Endothelial cell of umbilical vein (primary cell): ENCODE results near the gene SENP7. TPM values are rescaled to one million over a fixed set of nuclear protein-coding genes. Genes with fewer than 3 reads are reported as not detected.
"Not testable (repeated sequence)": the region's sequence is repeated elsewhere in the genome, so short reads cannot be mapped to it uniquely, and the experiment has no call there.

ENCODE experiments used
- BruUV-seq: library from RNA; stranded (reverse); fragments of 400-500 nt; replicated peaks from 2 replicates; lab custom pipeline; 2021; lab: Mats Ljungman, UMichigan
- CTCF ChIA-PET: fragments of 300-600, 350-600 bp; sonication (Branson Sonifier 250); formaldehyde crosslinking; loops from one replicate; lab custom pipeline; 2021; ENCODE audit warnings: antibody characterized with exemption, inconsistent platforms; lab: Charles Lee
- POLR2A ChIA-PET: fragments of 300-600, 350-600 bp; sonication (Branson Sonifier 250); formaldehyde crosslinking; loops from one replicate; lab custom pipeline; 2021; ENCODE audit warnings: antibody characterized with exemption, inconsistent platforms; lab: Charles Lee
- DNase-seq: peaks from one replicate; pipeline ENCODE4 v3.0.0-alpha.2; 2011; ENCODE audit warnings: low read depth, low spot score
- FAIRE-seq: peaks from 2 replicates; lab custom pipeline; 2011; peaks lifted over from hg19 to GRCh38; lab: Jason Lieb, UNC
- H2AFZ ChIP-seq: 2 replicates; pipeline ENCODE4 v1.6.0; 2012; ENCODE audit warnings: low read depth, low read length, control low read depth, inconsistent platforms
- H3K27ac ChIP-seq: 2 replicates; pipeline ENCODE4 v1.5.1; 2011; ENCODE audit warnings: low read depth, mild to moderate bottlenecking, control low read depth, low read length, moderate library complexity; ENCODE audit not compliant: insufficient read depth
- H3K27me3 ChIP-seq, 2 experiments: 2 replicates each; pipeline versions ENCODE4 v1.6.0 to v1.6.1; 2011; ENCODE audit warnings: low read length in 2 of 2, mixed read lengths in 1 of 2; ENCODE audit not compliant: control insufficient read depth in 2 of 2, insufficient read depth in 2 of 2
- H3K36me3 ChIP-seq, 2 experiments: 2 replicates in 1 of 2; 3 replicates in 1 of 2; pipeline ENCODE4 v1.5.1; 2011; ENCODE audit warnings: low read length in 2 of 2, mild to moderate bottlenecking in 1 of 2, moderate library complexity in 1 of 2; ENCODE audit not compliant: control insufficient read depth in 2 of 2, insufficient read depth in 2 of 2; ENCODE audit errors: extremely low read depth in 1 of 2
- H3K4me1 ChIP-seq: 3 replicates; pipeline ENCODE4 v1.5.1; 2011; ENCODE audit warnings: mild to moderate bottlenecking, low read length; ENCODE audit not compliant: control insufficient read depth, insufficient read depth; ENCODE audit errors: extremely low read depth
- H3K4me2 ChIP-seq: 2 replicates; pipeline ENCODE4 v1.6.1; 2011; ENCODE audit warnings: low read length, control low read depth, mixed read lengths; ENCODE audit not compliant: insufficient read depth
- H3K4me3 ChIP-seq, 3 experiments: fragments of 200-600 bp in 1 of 3; sonication (generic), shearing (Covaris generic) in 1 of 3; replicated peaks in 1 of 3; 2 replicates each; pipeline ENCODE4 v1.5.1; 2011 to 2016; ENCODE audit warnings: control low read depth in 3 of 3, low read length in 3 of 3, mild to moderate bottlenecking in 2 of 3, inconsistent platforms in 1 of 3, low read depth in 1 of 3, moderate library complexity in 1 of 3; ENCODE audit not compliant: insufficient read depth in 1 of 3
- H3K79me2 ChIP-seq: 2 replicates; pipeline ENCODE4 v1.6.0; 2012; ENCODE audit warnings: low read length, inconsistent platforms; ENCODE audit not compliant: control insufficient read depth, insufficient read depth
- H3K9ac ChIP-seq: replicated peaks from 2 replicates; pipeline ENCODE3; 2011; ENCODE audit warnings: low read length, control low read depth; ENCODE audit not compliant: insufficient read depth; ENCODE audit errors: extremely low read depth
- H3K9me1 ChIP-seq: replicated peaks from 3 replicates; pipeline ENCODE4 v1.6.0; 2011; ENCODE audit warnings: mild to moderate bottlenecking, low read length; ENCODE audit not compliant: control insufficient read depth, insufficient read depth; ENCODE audit errors: extremely low read depth
- H3K9me3 ChIP-seq: replicated peaks from 2 replicates; pipeline ENCODE4 v1.5.1; 2012; ENCODE audit warnings: low read length, inconsistent platforms; ENCODE audit not compliant: control insufficient read depth, insufficient read depth
- H4K20me1 ChIP-seq: replicated peaks from 2 replicates; pipeline ENCODE3; 2011; ENCODE audit warnings: mild to moderate bottlenecking, low read length; ENCODE audit not compliant: control insufficient read depth, insufficient read depth; ENCODE audit errors: extremely low read depth
- CTCF ChIP-seq, 2 donors: IDR thresholded peaks; 1 replicate in 1 of 2; 2 replicates in 1 of 2; pipeline ENCODE4 v1.5.1; 2011; ENCODE audit warnings: low read length in 2 of 2, mild to moderate bottlenecking in 2 of 2, moderate library complexity in 2 of 2, control low read depth in 1 of 2, inconsistent platforms in 1 of 2, low read depth in 1 of 2; ENCODE audit not compliant: insufficient read depth in 1 of 2; ENCODE audit errors: extremely low read depth in 1 of 2
- EZH2 ChIP-seq: IDR thresholded peaks from 2 replicates; pipeline ENCODE4 v1.6.1; 2012; ENCODE audit warnings: borderline replicate concordance, low read depth, mild to moderate bottlenecking, moderate library complexity, low read length, inconsistent platforms; ENCODE audit not compliant: severe bottlenecking
- FOS ChIP-seq: IDR thresholded peaks from 2 replicates; pipeline ENCODE4 v1.6.1; 2011; ENCODE audit warnings: mild to moderate bottlenecking, low read length, moderate library complexity, borderline replicate concordance; ENCODE audit not compliant: insufficient read depth
- GATA2 ChIP-seq: IDR thresholded peaks from 2 replicates; pipeline ENCODE4 v1.7.0; 2011; ENCODE audit warnings: low read depth, mild to moderate bottlenecking, moderate library complexity, mixed read lengths, low read length; ENCODE audit not compliant: insufficient read length, insufficient read depth
- JUN ChIP-seq: IDR thresholded peaks from 2 replicates; pipeline ENCODE4 v1.6.1; 2011; ENCODE audit warnings: borderline replicate concordance, low read depth; ENCODE audit not compliant: insufficient read length, insufficient read depth
- MAX ChIP-seq: IDR thresholded peaks from 2 replicates; pipeline ENCODE4 v1.6.1; 2011; ENCODE audit not compliant: insufficient read depth, insufficient read length
- MYC ChIP-seq: IDR thresholded peaks from one replicate; pipeline ENCODE4 v1.6.1; 2011; ENCODE audit warnings: mild to moderate bottlenecking, low read depth, low read length
- POLR2A ChIP-seq: IDR thresholded peaks from 2 replicates; pipeline ENCODE4 v1.6.1; 2012; ENCODE audit warnings: low read depth, mild to moderate bottlenecking, control low read depth, low read length
- POLR2AphosphoS5 ChIP-seq: IDR thresholded peaks from 2 replicates; pipeline ENCODE4 v1.6.1; 2012; ENCODE audit warnings: low read depth, mild to moderate bottlenecking, control low read depth, low read length, moderate library complexity; ENCODE audit not compliant: insufficient read depth
- dilution Hi-C: fragments of 300-500 bp; cut with MboI; formaldehyde crosslinking; loops from one replicate; pipeline ENCODE4 v1.15.0; 2019; ENCODE audit warnings: low sequenced_read_pairs; ENCODE audit not compliant: extremely low pct_ligation_motif_present
- intact Hi-C: fragments of 100-400 bp; cut with micrococcal nuclease; formaldehyde crosslinking; loops from one replicate; pipeline ENCODE4 v1.10.0; 2022
- polyA plus RNA-seq, 4 experiments: library from polyadenylated mRNA; depleted of rRNA in 3 of 4; stranded (reverse) in 3 of 4; unstranded in 1 of 4; fragments of >200 nt; gene quantifications; 2 replicates each; pipeline versions ENCODE4 v1.2.1 to v1.2.3, GENCODE V29; 2011 to 2012; ENCODE audit warnings: missing spikeins in 1 of 4
- total RNA-seq: library from RNA; stranded (reverse); gene quantifications from 2 replicates; pipeline ENCODE4 v1.2.3, GENCODE V29; 2021

SENP7 gene
- total and polyA plus RNA-seq, 2 donors (not counting 3 experiments of a cell fraction or from before 2014, with no cell fraction given), result 5.1 to 18.7 TPM

- FAIRE-seq, result no peak
- H3K4me2 ChIP-seq, result peak overlapping the region; percentile 36
Observed at GRCh38 chr3:101310978-101311375, 202.0 kb downstream of the SENP7 start.

GRCh38 chr3:101308147-101308772 lies 204.8 kb downstream of the SENP7 start:
- H3K9me1 ChIP-seq, FAIRE-seq, dilution Hi-C loops, H3K4me3 ChIP-seq, CTCF ChIA-PET, BruUV-seq, H3K4me1 ChIP-seq, H3K9ac ChIP-seq, H3K4me2 ChIP-seq, H4K20me1 ChIP-seq, H3K27me3 ChIP-seq, intact Hi-C loops, H3K9me3 ChIP-seq, H3K79me2 ChIP-seq, H3K27ac ChIP-seq, DNase-seq, H2AFZ ChIP-seq, H3K36me3 ChIP-seq: not testable (repeated sequence)
- POLR2A ChIA-PET, result interaction anchor here (0.6 kb wide), 1 partner anchor 224 kb away, joined by 9 read pairs; no protein-coding TSS in a partner anchor

More at GRCh38 chr3:101310978-101311375, 202.0 kb downstream of the SENP7 start:
- Histone ChIP-seq H3K9me3 (peaks cover 2% of the 10 kb centered on the region), H3K4me3 (no peak overlapping the region), H3K27me3 (no peaks in the 10 kb centered on the region), H3K4me1 (no peaks in the 10 kb centered on the region), H3K27ac (no peak overlapping the region), H4K20me1 (no peaks in the 10 kb centered on the region), H2AFZ (no peak overlapping the region), H3K9me1 (no peaks in the 10 kb centered on the region), H3K79me2 (no peaks in the 10 kb centered on the region), H3K36me3 (no peaks in the 10 kb centered on the region), H3K9ac (no peak overlapping the region)
- no peak for TF ChIP-seq CTCF (IDR thresholded peaks at IDR 0.05; ENCODE audit: extremely low read depth in 1 of 2, insufficient read depth in 1 of 2, low read depth in 1 of 2, low read length in 2 of 2)
- no peak for TF ChIP-seq POLR2A
- TF ChIP-seq MAX, result no peak
- TF ChIP-seq MYC, result no peak
- TF ChIP-seq POLR2AphosphoS5, result no peak
- TF ChIP-seq FOS, result no peak
- no peak for TF ChIP-seq JUN
- no peak for TF ChIP-seq GATA2
- TF ChIP-seq EZH2, result no peak
- no TSS peak for BruUV-seq
- ChIA-PET POLR2A (interaction anchor here (0.6 to 0.7 kb wide), 2 partner anchors 14 to 36 kb away, joined by 3 to 4 read pairs; no protein-coding TSS in a partner anchor), CTCF (interaction anchor here (0.7 to 1.9 kb wide), 7 partner anchors 9 to 848 kb away, joined by 3 to 5 read pairs (median 3); no protein-coding TSS in a partner anchor)
- intact Hi-C loops, result no loop called here
- dilution Hi-C loops, result no loop called here
- no peak for DNase-seq
